IPS DF 4.7 (cell line): ENCODE measurements around the gene NUDCD3.

Source experiments
- DNase-seq: peaks from one replicate; pipeline ENCODE4 v3.0.0-alpha.2; 2013; ENCODE audit warnings: low spot score; ENCODE audit errors: extremely low read depth

The NUDCD3 gene

DNA sequence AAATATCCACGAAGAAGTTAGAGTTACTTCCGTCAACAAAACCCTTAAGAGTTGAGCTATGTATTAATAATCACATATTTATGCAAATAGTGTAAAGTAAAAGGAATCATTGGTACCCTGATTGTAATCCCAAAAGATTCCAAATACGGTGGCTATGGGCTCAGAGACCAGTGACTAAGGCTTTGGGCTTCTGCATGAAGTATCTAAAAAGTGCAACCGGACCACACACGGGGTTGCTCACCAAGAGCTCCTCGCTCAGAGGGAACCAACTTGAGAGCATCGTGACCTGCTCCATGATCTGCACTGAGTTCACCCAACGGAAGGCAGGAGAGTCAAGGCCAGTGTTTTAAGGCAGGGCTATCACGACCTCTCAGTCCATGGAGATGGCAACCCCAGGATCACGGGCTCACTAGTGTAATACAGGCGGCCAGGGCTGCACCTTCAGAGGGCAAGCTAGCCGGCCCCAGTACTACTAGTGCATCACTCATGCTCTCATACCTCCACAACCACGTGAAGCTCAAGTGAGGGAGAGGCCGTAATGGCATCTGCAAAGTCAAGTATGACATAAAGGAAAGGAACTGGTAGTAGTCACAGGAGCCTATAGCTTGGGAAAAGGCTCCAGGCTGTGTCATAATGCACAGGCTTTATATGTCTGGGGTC, 87.9 kb downstream of the NUDCD3 start:
- no peak for DNase-seq

DNA sequence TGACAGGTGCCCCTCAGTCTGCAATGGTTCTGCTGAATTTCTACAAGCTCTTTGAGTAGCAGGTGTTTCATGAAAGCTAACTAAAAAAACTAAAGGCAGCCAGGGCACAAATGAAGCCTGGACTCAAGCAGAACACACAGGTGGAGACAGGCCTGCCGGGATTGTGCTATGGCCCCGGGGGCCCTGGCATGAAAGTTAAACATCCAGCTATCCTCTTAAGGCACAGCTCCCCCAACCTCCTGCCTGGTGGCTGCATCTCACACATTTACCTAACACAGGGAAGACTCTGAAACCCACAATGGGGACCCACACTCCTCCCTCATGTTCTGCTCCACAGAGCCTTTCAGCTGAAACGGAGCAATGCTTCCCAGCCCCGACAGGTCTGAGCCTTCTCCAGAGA, 88.8 kb downstream of the NUDCD3 start:
- DNase-seq = no peak

- DNase-seq = no peak
Observed at GRCh38 chr7:44400033-44400511, 90.4 kb downstream of the NUDCD3 start.

GRCh38 chr7:44398953-44399574, 91.4 kb downstream of the NUDCD3 start:
- no peak for DNase-seq

DNA sequence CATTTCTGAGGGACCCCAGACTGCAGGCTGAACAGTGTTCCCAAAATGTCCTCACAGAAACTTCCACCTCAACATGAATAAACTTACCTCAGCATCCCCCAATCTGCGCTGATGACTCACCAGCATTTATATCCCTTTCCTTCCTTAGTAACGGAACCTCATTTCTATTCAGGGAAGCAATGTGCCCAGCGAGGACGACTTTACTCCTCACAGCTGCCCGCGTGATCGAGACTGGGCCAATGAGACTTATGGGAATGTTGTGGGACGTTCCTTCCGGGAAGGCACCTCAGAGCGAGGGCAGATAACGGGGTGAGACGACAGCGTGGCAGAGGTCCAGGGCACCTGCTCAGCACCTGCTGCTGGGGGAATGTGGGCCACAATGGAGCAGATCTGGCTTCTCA, 91.9 kb downstream of the NUDCD3 start:
- no peak for DNase-seq

DNA sequence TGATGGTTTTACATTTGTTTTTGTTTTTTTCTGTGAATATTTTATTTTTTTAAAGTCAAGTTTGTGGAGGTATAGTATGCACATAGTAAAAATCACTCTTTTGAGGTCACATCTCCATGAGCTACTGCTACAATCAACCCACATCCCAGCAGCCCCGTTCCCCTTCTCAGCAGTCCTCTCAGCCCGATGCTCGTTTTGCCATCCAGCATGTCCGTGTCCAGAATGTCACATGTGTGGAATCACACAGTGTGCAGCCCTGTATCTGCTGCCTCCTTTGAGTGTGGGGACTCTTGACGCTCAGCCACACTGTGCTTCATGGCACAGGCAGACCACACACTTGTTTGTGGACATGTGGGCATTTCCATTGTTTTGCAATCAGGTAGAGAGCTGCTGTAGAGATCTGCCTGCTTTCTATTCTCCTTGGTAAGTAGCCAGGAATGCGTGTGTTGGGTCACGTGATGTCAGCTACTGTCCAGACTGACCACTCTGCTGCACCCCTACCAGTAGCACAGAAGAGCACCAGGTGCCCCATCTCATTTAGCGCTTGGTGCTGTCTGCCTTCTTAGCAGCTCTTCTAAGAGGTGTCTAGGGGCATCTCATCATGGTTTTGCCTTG, 93.4 kb downstream of the NUDCD3 start:
- DNase-seq = no peak

DNA sequence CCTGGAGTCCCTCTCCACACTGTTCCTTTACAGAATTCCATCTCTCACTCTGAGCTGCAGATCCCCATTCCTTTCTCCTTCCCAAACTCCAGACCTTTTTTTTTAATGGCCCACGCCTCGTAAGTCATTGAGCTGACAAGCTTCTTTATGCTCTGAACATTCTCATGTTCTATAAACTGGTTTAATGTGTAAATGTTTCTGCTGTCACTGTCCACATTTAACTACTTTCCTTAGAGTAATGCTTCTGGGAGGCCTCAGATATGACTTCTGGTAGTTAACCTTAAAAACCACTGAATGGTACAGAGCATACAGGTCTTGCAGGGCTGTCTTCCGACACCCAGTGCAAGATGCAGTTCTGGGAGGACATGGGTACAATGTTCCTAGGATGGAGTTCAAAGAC, 94.0 kb downstream of the NUDCD3 start:
- no peak for DNase-seq

GRCh38 chr7:44395067-44395466, 95.4 kb downstream of the NUDCD3 start:
- no peak for DNase-seq

GRCh38 chr7:44394636-44395035, 95.8 kb downstream of the NUDCD3 start:
- DNase-seq = no peak

DNA sequence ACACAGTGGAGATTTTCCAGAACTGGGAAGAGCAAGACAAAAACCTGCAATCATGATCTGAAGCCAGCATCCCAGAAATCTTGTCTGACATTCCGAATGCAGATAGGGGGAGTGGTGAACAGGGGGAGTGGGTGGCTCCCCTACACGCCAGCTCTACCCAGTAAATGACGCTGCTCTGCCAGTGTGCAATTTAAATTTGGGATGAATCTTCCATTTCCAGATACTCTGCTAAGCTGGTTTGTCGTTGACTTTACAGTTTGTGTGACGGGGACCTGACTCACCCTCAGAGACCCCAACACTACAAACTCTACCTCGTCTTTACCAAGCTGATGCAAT, 96.4 kb downstream of the NUDCD3 start:
- DNase-seq = no peak

DNA sequence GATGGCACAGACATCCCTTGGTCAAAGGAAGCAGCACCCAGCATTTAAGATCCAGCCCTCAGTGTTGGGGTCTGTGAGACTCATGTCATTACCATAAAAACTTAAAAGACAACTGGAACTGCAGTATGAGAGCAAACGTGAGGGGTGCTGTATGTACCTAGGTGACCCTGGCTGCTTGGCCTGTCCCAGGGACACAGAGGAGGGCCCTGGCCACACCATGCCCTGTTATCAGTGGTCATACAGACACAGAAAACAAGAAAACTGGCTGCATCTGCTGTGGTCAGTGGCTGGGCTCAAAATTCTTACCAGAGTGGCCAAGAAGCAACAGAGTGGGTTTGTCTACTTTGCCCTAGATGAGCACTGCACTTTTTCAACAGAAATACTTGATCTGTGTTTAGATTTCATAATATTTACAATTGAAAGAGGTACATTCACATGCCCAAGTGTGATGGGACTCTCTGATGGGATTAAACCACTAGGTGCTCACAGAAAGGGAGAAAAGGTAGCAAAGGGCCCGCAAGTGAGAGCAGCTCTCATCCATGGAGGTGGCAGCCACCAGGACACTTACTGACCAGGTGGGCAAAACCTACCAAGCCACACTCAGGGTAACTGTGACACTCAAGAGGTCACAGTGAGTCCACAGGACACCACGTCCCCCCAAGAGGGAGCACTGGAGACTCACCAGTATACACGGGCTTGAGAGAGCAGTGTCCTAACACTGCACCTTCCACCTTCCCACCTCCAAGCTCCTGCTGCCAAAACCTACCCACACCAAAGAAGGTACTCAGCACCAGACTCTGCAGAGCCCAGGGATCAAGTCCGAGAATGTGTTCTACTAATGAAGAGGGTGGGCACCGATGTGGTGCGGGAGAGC, 97.0 kb downstream of the NUDCD3 start:
- no peak for DNase-seq

- DNase-seq = no peak
Observed at GRCh38 chr7:44392618-44393010, 97.8 kb downstream of the NUDCD3 start.

- no peak for DNase-seq
Observed at GRCh38 chr7:44391746-44392617, 98.5 kb downstream of the NUDCD3 start.

GRCh38 chr7:44391171-44391570, 99.3 kb downstream of the NUDCD3 start:
- DNase-seq = no peak

- no peak for DNase-seq
Observed at GRCh38 chr7:44390701-44391100, 99.8 kb downstream of the NUDCD3 start.

- no peak for DNase-seq
Observed at GRCh38 chr7:44388089-44388970, 102.1 kb downstream of the NUDCD3 start.

DNA sequence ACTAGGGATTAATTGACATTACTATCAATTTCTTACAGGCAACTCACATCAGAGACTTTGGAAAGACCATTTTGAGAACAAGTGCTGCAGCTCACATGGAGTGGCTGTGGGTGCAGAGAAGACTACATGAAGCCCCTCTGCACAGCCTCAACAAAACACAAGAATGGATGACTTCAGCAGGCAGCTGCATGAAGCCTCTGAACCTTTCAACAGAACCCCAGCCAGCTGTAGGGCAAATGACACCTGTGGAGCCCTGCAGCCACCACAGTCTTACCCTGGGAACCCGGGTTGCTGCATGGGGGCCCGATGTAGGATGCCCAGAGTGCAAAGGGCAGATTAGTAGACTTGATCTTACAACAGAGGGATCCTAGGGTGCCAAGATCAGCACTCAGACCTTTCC, 103.1 kb downstream of the NUDCD3 start:
- DNase-seq = no peak

DNA sequence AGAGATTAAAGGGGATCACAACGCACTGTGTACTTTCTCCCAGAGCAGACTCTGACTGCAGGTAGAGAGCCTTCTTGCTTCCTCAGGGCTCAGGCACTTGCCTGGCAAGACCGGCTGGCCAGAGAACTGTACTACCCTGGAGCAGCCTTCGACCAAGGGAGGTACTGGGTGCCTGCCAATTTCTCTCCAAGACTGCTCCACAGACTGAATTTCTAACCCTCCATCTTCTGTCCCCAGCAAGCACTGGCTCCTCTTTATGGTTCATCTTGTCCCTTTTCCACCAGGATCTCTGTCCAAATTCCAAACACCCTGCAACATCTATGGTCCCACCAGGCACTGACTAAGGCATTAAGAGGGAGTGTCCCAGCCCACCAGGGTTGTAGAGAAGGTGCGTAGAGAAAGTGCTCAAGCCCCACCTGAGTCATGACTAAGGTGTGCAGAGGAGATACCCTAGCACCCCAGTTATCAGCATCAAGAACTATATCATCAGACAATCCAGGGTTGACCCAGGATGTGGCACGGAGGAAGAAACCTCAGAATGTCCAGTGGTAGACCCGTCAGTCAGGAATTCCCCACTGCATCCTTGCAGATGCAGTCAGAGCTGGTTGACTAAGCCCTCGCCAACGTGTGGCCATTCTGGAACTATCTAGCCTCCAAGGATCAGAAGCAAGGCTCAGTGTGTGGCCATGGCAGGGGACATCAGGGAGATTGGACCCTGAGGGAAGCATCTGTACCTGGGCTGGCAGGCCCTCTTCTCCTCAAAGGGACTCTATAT, 104.1 kb downstream of the NUDCD3 start:
- no peak for DNase-seq

DNA sequence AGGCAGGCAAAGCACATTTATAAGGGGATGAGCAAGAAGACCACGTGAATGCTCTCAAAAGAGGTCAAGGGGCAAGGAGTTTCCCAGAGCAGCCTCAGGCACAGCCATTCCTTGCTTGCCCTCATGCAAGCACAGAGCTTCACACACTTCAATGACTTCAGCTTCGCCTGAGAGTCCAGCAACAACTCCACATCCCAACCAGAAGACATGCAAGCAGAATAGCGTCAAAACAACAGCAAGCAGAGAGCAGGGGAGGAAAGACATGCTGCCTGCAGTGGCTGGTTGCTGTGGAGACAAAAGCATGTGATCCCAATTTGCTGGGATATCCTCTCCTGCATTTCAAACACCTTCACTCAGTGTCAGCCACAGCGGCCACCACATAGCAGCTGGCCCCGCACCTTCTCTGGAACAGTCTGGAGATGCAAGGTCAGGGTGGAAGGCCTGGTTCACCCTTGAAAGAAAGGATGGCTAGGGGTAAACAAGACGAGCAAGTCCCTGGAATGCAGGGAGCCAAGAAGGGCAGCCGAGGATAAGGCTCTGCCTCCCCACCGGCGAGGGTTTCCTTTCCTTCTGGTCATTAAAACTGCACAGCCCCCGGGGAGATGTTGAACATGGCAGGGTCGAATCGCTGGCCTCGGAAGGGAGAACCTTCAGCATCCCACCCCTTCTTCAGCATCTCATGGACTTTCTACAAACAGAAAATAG, 104.9 kb downstream of the NUDCD3 start:
- no peak for DNase-seq
